Progenitor cell of endocrine pancreas (in vitro differentiated cells): ENCODE data around the gene DAB1. TPM values are rescaled to one million over a fixed set of nuclear protein-coding genes. Genes with fewer than 3 reads are reported as not detected.

Experiments used
- DNase-seq: peaks from one replicate; pipeline ENCODE4 v3.0.0; 2021; ENCODE audit warnings: low spot score; ENCODE audit not compliant: unreplicated experiment
- H3K27ac Mint-ChIP-seq: 2 replicates; pipeline ENCODE4 v1.8.0; 2021; ENCODE audit warnings: mild to moderate bottlenecking, moderate library complexity, mixed read lengths
- H3K27me3 Mint-ChIP-seq: 2 replicates; pipeline ENCODE4 v1.8.0; 2021; ENCODE audit warnings: mixed read lengths
- H3K36me3 Mint-ChIP-seq: 2 replicates; pipeline ENCODE4 v1.8.0; 2022; ENCODE audit warnings: mixed read lengths; ENCODE audit not compliant: insufficient read depth
- H3K4me1 Mint-ChIP-seq: 2 replicates; pipeline ENCODE4 v1.8.0; 2021; ENCODE audit warnings: low read depth, mixed read lengths
- H3K4me3 Mint-ChIP-seq: 2 replicates; pipeline ENCODE4 v1.8.0; 2021; ENCODE audit warnings: low read depth, mild to moderate bottlenecking, moderate library complexity, mixed read lengths
- H3K9me3 Mint-ChIP-seq: 2 replicates; pipeline ENCODE4 v1.8.0; 2021; ENCODE audit warnings: low read depth, mixed read lengths
- total RNA-seq: library from RNA; stranded (reverse); gene quantifications from 2 replicates; pipeline ENCODE4 v1.2.1, GENCODE V29; 2021
- TF ChIP-seq, protein P1 (sequence below): fragments of 200-600 bp; sonication (generic); IDR thresholded peaks from one replicate; pipeline ENCODE4 v1.5.0; 2021; ENCODE audit warnings: antibody characterized with exemption, mild to moderate bottlenecking; ENCODE audit not compliant: unreplicated experiment

The DAB1 gene
- total RNA-seq, 1 donor from 2014 or later: 4.8 TPM

DNA sequence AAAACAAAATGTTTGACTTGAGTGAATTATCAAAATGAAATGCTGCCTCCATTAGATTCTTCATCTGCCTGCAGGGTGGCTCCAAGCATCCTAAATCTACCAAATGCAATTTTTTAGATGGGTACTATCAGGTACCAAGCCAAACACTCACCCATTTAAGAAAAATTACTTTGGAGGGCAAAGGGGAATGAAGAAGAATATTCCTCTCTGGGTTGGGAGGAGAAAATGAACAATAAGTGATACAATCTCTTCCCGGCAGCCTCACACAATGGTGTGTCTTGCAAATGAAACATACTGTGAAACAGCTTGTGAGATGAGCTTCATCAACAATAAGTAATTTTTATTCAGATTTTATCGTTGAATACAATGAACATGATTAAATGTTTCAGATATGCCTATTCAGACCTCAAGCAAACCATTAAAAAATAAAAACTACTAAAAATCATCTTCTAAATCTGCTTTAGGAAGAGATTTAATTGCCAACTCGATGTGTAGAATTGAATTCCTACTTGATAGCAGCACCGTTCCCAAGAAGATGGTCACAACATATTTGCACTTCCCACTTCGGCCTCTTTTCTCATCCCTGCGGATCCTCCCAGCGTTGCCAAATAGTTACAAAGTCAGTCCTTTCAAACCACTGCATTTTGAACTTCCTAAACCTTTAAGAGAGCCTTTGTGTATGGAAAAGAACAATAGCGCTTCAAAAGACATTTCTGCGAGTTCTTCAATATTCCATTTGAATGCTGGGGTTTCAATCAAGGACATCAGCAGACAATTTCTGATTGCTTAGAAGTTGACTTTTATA, 2.7 kb downstream of the DAB1 start:
- no peaks in the 10 kb centered on the region for H3K36me3 Mint-ChIP-seq
- H3K27ac Mint-ChIP-seq: no peak overlapping the region
- peaks cover 12% of the 10 kb centered on the region for H3K4me1 Mint-ChIP-seq
- TF ChIP-seq, protein P1, sequence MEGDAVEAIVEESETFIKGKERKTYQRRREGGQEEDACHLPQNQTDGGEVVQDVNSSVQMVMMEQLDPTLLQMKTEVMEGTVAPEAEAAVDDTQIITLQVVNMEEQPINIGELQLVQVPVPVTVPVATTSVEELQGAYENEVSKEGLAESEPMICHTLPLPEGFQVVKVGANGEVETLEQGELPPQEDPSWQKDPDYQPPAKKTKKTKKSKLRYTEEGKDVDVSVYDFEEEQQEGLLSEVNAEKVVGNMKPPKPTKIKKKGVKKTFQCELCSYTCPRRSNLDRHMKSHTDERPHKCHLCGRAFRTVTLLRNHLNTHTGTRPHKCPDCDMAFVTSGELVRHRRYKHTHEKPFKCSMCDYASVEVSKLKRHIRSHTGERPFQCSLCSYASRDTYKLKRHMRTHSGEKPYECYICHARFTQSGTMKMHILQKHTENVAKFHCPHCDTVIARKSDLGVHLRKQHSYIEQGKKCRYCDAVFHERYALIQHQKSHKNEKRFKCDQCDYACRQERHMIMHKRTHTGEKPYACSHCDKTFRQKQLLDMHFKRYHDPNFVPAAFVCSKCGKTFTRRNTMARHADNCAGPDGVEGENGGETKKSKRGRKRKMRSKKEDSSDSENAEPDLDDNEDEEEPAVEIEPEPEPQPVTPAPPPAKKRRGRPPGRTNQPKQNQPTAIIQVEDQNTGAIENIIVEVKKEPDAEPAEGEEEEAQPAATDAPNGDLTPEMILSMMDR: no peak
- H3K4me3 Mint-ChIP-seq: peak overlapping the region; percentile 30
- H3K9me3 Mint-ChIP-seq: no peaks in the 10 kb centered on the region
- DNase-seq: no peak
- peaks cover 52% of the 10 kb centered on the region for H3K27me3 Mint-ChIP-seq

DNA sequence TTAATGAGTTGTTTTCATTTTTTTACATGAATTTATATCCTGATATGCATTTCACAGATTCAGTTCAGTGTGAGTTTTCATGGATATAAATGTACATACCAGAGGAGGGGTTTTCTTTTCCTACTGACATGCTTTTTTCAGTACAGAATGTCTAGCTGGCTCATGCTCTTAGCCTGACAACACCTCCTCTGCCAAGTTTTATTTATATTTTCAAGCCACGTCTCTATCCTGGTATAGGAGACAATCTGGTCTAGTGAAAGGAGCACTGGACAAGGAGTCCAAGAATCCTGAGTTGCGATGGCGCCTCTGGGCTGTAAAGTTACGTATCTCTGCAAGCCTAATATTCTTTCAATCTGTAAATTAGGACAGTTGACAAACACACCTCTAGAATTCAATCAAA, 4.9 kb downstream of the DAB1 start:
- TF ChIP-seq, protein P1: no peak
- no peak for DNase-seq
- H3K9me3 Mint-ChIP-seq: no peaks in the 10 kb centered on the region
- H3K4me1 Mint-ChIP-seq: peaks cover 12% of the 10 kb centered on the region
- H3K4me3 Mint-ChIP-seq: no peak overlapping the region
- H3K27me3 Mint-ChIP-seq: peaks cover 37% of the 10 kb centered on the region
- no peak overlapping the region for H3K27ac Mint-ChIP-seq
- H3K36me3 Mint-ChIP-seq: no peaks in the 10 kb centered on the region

DNA sequence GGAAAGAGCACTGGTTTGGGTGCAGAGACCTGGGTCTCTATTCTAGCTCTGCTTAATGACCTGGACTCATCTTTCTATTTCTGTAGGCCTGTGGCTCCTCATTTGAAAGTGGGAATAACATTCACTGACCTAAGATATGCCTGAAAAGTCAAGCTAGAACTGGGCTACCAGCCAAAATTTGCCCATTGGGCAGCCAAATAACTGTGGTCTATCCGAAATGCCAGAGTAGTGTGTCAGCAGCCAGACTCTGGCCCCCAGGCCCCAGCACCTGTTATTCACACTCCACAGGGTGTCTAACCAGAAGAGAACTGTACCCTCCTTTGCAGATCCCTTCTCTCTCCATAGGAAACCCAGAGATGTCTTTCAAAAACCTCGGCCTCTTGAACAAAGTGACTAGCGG, 12.6 kb downstream of the DAB1 start:
- DNase-seq: no peak
- H3K4me3 Mint-ChIP-seq: no peak overlapping the region
- H3K9me3 Mint-ChIP-seq: peaks cover 14% of the 10 kb centered on the region
- no peak overlapping the region for H3K27ac Mint-ChIP-seq
- TF ChIP-seq, protein P1: no peak
- H3K36me3 Mint-ChIP-seq: peaks cover 9% of the 10 kb centered on the region
- peaks cover 4% of the 10 kb centered on the region for H3K27me3 Mint-ChIP-seq
- peaks cover 41% of the 10 kb centered on the region for H3K4me1 Mint-ChIP-seq

DNA sequence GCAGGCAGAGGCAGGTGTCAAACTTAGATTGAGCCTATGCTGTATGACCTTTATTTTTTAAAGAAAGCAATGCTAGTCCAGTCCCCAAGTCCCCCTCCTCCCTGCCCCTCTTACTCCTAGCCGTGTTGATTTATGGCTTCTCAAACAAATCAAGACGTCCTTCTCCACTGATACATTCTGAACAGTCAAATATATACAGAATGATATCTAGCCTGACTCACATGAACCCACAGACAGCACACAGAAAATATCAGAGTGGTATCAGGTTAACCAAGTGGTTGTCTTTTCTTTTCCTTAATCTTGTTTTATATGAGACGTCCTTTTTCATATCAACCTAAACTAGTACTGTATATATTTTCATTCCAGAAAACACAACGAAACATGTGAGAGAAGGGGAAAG, 13.4 kb downstream of the DAB1 start:
- TF ChIP-seq, protein P1: no peak
- DNase-seq: no peak
- H3K27ac Mint-ChIP-seq: no peak overlapping the region
- H3K36me3 Mint-ChIP-seq: peaks cover 9% of the 10 kb centered on the region
- peaks cover 42% of the 10 kb centered on the region for H3K4me1 Mint-ChIP-seq
- H3K9me3 Mint-ChIP-seq: peaks cover 14% of the 10 kb centered on the region
- peaks cover 3% of the 10 kb centered on the region for H3K27me3 Mint-ChIP-seq
- H3K4me3 Mint-ChIP-seq: no peak overlapping the region

DNA sequence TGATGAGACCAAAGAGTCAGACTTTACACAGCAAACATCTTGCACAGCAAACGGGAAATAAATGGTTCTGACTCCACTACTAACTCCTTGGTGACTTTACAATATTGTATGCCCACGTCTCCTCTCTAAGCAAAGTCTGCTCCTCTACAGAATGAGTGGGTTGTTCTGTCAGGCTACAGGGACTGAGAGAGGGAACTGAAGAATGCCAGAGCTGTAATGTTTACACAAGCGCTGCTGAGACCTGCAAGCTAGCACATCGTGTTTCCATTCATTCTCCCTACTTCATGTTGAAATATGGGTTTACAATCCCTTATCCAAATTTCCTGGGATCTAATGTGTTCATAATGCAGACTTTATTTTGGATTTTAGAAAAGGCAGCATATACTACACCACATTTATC, 15.9 kb downstream of the DAB1 start:
- no peak overlapping the region for H3K27ac Mint-ChIP-seq
- DNase-seq: no peak

More for the DNA sequence above, 15.9 kb downstream of the DAB1 start:
- TF ChIP-seq, protein P1: no peak
- H3K36me3 Mint-ChIP-seq: peaks cover 5% of the 10 kb centered on the region
- peaks cover 43% of the 10 kb centered on the region for H3K4me1 Mint-ChIP-seq
- H3K4me3 Mint-ChIP-seq: no peak overlapping the region
- peaks cover 8% of the 10 kb centered on the region for H3K9me3 Mint-ChIP-seq
- H3K27me3 Mint-ChIP-seq: peaks cover 3% of the 10 kb centered on the region
